Small intestine (tissue), 16 donors: ENCODE results near the gene MINDY1. TPM values are rescaled to one million over a fixed set of nuclear protein-coding genes. Genes with fewer than 3 reads are reported as not detected.

Experiments
- DNase-seq, 2 donors: peaks; one replicate each; pipeline versions ENCODE4 v3.0.0 to v3.0.0-alpha.2; 2013
- FAIRE-seq: peaks from 2 replicates; lab custom pipeline; 2012; peaks lifted over from hg19 to GRCh38; lab: Jason Lieb, UNC
- H3K27ac ChIP-seq, 3 donors: one replicate each; pipeline ENCODE4 v1.5.1; 2013; ENCODE audit warnings: low read length in 2 of 3, mild to moderate bottlenecking in 2 of 3, control low read depth in 1 of 3, inconsistent platforms in 1 of 3, low read depth in 1 of 3, moderate library complexity in 1 of 3
- H3K27me3 ChIP-seq, 3 donors: one replicate each; pipeline ENCODE4 v1.6.1; 2013; ENCODE audit warnings: low read length in 3 of 3, inconsistent platforms in 1 of 3; ENCODE audit not compliant: control insufficient read depth in 3 of 3, insufficient read depth in 3 of 3
- H3K36me3 ChIP-seq, 3 donors: one replicate each; pipeline ENCODE4 v1.6.1; 2013; ENCODE audit warnings: low read length in 3 of 3, inconsistent platforms in 1 of 3, low read depth in 1 of 3, mild to moderate bottlenecking in 1 of 3, moderate library complexity in 1 of 3; ENCODE audit not compliant: control insufficient read depth in 3 of 3, insufficient read depth in 2 of 3
- H3K4me1 ChIP-seq, 3 donors: one replicate each; pipeline ENCODE4 v1.6.1; 2013; ENCODE audit warnings: low read length in 2 of 3, inconsistent platforms in 1 of 3, low read depth in 1 of 3, mild to moderate bottlenecking in 1 of 3, moderate library complexity in 1 of 3; ENCODE audit not compliant: control insufficient read depth in 3 of 3, insufficient read depth in 2 of 3
- H3K4me3 ChIP-seq, 3 donors: one replicate each; pipeline ENCODE4 v1.5.1; 2013; ENCODE audit warnings: low read length in 3 of 3, control low read depth in 1 of 3, inconsistent platforms in 1 of 3, low read depth in 1 of 3, mild to moderate bottlenecking in 1 of 3, moderate library complexity in 1 of 3
- H3K9me3 ChIP-seq, 2 donors: one replicate each; pipeline ENCODE4 v1.6.1; 2013; ENCODE audit warnings: low read depth in 1 of 2, low read length in 1 of 2; ENCODE audit not compliant: control insufficient read depth in 2 of 2, insufficient read depth in 1 of 2
- WGBS, 3 donors: extraction: QIAGEN DNeasy Blood & Tissue Kit; methylation state at CpG; one replicate each; pipeline ENCODE4 v1.1.7; 2013; 5-methylcytosine and 5-hydroxymethylcytosine counted together
- long read RNA-seq, 10 donors: transcript quantifications; one replicate each; lab custom pipeline, GENCODE V29; 2026
- polyA plus RNA-seq, 4 donors: library from polyadenylated mRNA; stranded (reverse) in 3 of 4; unstranded in 1 of 4; fragments of 200-250 nt in 3 of 4; fragments of 120-200 nt in 1 of 4; gene quantifications; one replicate each; pipeline versions ENCODE4 v1.2.1 to v1.2.3, GENCODE V29; 2013
- donor health status: healthy with polysubstance abuse.
- donor health status: control.
- donor health status: control.
- donor health status: Bipolar disorder and iron deficiency.
- donor health status: healthy.

MINDY1 gene
- polyA plus RNA-seq = 10 to 100 TPM in 3 of 4 donors, 1 to 10 TPM in 1; 9.5 to 24.0 (median 16.8) TPM
- long read RNA-seq, donor 1 = 0 reads
- long read RNA-seq, donor 2 = 0 reads
- long read RNA-seq, donor 3 = 0 reads
- long read RNA-seq, donor 4 = 0 reads
- long read RNA-seq, donor 5 = 0 reads
- long read RNA-seq, donor 6 = 0 reads
- long read RNA-seq, donor 7 = 0 reads
- long read RNA-seq, donor 8 = 0 reads
- long read RNA-seq, donor 9 = 0 reads
- long read RNA-seq, donor 10, partial matches to known transcripts = 0 of 1 reads
- long read RNA-seq, donor 10, other reads (novel, unspliced or antisense) = 0 of 1 reads

- H3K27me3 ChIP-seq = no peaks in the 10 kb centered on the region
- FAIRE-seq = no peak
- peak; percentile 83 to 86 for DNase-seq
- 1 to 5% (median 3%) methylated on average over 17 to 18 of the region's 18 CpGs for WGBS, 3 donors
- peaks cover 6 to 42% (median 17%) of the 10 kb centered on the region in 3 donors for H3K4me1 ChIP-seq
- no peaks in the 10 kb centered on the region for H3K9me3 ChIP-seq
- H3K27ac ChIP-seq = peak within 1 kb of the TSS; percentile 86 to 90 (median 88)
- H3K4me3 ChIP-seq = peak within 1 kb of the TSS; percentile 21 to 95 (median 57)
- peaks cover 0 to 14% (median 0%) of the 10 kb centered on the region in 3 donors for H3K36me3 ChIP-seq
Measured at GRCh38 chr1:151006327-151007052, at the start of gene MINDY1. TSS of gene MINDY1 (minus strand) at chr1:151006902. CDS start at chr1:151002617, 4,285 bp downstream.

DNA sequence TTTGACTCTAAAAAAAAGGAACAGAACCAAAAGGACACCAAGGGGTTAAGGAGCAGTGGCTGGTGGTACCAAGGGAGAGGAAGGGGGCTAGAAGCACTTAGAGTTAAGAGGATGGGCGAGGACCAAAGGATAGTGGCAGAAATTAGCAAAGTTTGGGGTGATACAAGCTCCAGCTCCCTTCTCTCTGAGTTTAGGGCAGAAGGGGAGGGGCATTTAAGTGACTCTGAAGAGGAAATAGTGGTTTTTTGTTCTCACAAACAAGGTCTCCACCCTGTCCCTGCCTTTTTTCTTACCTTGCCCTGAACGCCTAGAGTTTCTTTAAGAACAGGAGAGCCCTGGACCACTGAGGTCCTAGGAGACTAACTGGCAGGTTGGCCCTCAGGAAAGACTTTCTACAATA, 49.4 kb upstream of the MINDY1 start:
- peak in 1 of 2 donors; percentile 47 for DNase-seq
- Histone ChIP-seq H3K4me3 (peak overlapping the region in 2 of 3 donors; percentile 3 to 14), H3K27me3 (no peaks in the 10 kb centered on the region), H3K4me1 (peaks cover 3 to 29% (median 7%) of the 10 kb centered on the region in 3 donors), H3K9me3 (no peaks in the 10 kb centered on the region), H3K36me3 (peaks cover 14 to 40% (median 22%) of the 10 kb centered on the region in 3 donors), H3K27ac (peak overlapping the region; percentile 50 to 99 (median 71))
- no peak for FAIRE-seq
- WGBS, 3 donors = 39 to 50% (median 47%) methylated on average over 2 of the region's 2 CpGs

DNA sequence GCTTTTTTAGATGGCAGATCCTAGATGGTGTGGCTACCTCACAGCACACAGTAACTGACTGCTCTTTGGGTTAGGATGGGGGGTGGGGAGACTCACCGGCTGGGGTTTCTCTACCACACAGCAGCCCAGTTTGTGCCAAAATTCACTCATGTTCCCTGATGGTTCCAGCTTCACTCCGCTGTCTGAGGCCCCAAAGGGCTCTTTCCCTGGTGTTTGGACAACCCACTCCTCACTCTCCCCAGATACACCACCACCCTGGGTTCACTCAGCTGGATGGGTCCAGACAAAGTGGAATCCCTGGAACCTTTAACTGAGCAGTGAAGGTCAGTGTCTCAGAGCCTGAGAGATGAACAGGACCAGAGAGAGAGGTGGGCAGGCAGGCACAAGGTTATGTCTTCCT, 48.9 kb upstream of the MINDY1 start:
- FAIRE-seq = no peak
- WGBS, 3 donors = 39 to 87% (median 42%) methylated on average over 1 to 2 of the region's 2 CpGs
- H3K4me1 ChIP-seq = peaks cover 3 to 29% (median 7%) of the 10 kb centered on the region in 3 donors

GRCh38 chr1:151054971-151055547, 48.4 kb upstream of the MINDY1 start:
- WGBS, 3 donors = 88 to 95% (median 93%) methylated on average over 4 of the region's 4 CpGs
- Histone ChIP-seq H3K4me3 (no peak overlapping the region), H3K9me3 (no peaks in the 10 kb centered on the region), H3K27ac (peak overlapping the region in 2 of 3 donors; percentile 71 to 99), H3K36me3 (peaks cover 14 to 40% (median 22%) of the 10 kb centered on the region in 3 donors), H3K27me3 (no peaks in the 10 kb centered on the region), H3K4me1 (peaks cover 3 to 29% (median 7%) of the 10 kb centered on the region in 3 donors)
- DNase-seq (no peak), FAIRE-seq (no peak)

More for the DNA sequence above, 48.9 kb upstream of the MINDY1 start:
- H3K27ac ChIP-seq = peak overlapping the region; percentile 22 to 99 (median 71)
- H3K9me3 ChIP-seq = no peaks in the 10 kb centered on the region
- no peak for DNase-seq
- H3K4me3 ChIP-seq = peak overlapping the region in 1 of 3 donors; percentile 3
- peaks cover 14 to 40% (median 22%) of the 10 kb centered on the region in 3 donors for H3K36me3 ChIP-seq
- no peaks in the 10 kb centered on the region for H3K27me3 ChIP-seq

- no peaks in the 10 kb centered on the region for H3K27me3 ChIP-seq
- no peaks in the 10 kb centered on the region for H3K9me3 ChIP-seq
- FAIRE-seq (no peak), DNase-seq (no peak)
- 69 to 85% (median 81%) methylated on average over 2 of the region's 2 CpGs for WGBS, 3 donors
- no peak overlapping the region for H3K4me3 ChIP-seq
- no peak overlapping the region for H3K27ac ChIP-seq
- peaks cover 2 to 21% (median 5%) of the 10 kb centered on the region in 3 donors for H3K4me1 ChIP-seq
- H3K36me3 ChIP-seq = peaks cover 14 to 37% (median 22%) of the 10 kb centered on the region in 3 donors
Measured at GRCh38 chr1:151051356-151052009, 44.8 kb upstream of the MINDY1 start.

DNA sequence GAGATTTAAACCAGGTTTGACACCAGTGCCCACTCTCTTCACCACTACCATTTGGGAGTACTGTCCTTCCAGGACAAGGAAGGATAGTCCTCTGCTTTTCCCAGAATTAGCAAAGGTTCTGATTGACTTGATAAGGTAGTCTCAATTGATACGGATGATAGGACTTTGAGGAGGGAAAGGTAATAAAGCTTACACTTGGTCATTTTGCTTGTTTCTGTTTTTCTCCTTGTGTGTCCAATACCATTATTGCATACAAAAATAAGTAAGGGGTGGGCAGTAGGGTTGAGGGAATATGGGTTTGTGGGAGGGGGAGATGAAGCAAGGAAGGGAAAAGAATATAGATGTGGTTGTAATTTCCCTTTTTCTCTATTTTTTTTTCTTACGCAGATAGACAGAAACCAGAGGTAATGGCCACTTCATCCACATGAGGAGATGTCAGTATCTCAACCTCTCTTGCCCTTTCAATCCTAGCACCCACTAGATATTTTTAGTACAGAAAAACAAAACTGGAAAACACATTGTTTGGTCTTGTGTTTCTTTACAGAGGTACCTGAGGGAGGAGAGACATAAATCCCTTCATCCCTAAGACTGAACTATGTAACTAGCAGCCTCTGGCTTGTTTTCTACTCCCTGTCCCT, 43.5 kb upstream of the MINDY1 start:
- WGBS, 3 donors = 85 to 86% (median 85%) methylated on average over 2 of the region's 2 CpGs
- no peaks in the 10 kb centered on the region for H3K9me3 ChIP-seq
- H3K27me3 ChIP-seq = no peaks in the 10 kb centered on the region
- peak overlapping the region in 1 of 3 donors; percentile 8 for H3K27ac ChIP-seq
- H3K4me1 ChIP-seq = peaks cover 0 to 10% (median 2%) of the 10 kb centered on the region in 3 donors
- no peak overlapping the region for H3K4me3 ChIP-seq
- DNase-seq (no peak), FAIRE-seq (no peak)
- H3K36me3 ChIP-seq = peaks cover 14 to 30% (median 22%) of the 10 kb centered on the region in 3 donors

DNA sequence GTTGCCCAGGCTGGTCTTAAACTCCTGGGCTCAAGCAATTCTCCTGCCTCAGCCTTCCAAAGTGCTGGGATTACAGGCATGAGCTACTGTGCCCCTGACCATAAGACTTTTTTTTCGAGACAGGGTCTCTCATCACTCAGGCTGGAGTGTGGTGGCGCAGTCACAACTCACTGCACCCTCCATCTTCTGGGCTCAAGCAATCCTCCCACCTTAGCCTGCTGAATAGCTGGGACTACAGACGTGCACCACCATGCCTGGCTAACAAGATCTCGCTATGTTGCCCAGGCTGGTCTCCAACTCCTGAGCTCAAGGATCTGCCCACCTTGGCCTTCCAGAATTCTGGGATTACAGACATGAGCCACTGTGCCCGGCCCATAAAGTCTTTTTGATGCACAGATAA, 42.8 kb upstream of the MINDY1 start:
- 91 to 96% (median 94%) methylated on average over 5 of the region's 5 CpGs for WGBS, 3 donors
- DNase-seq = no peak

More for the DNA sequence above, 42.8 kb upstream of the MINDY1 start:
- H3K4me1 ChIP-seq = peaks cover 0 to 10% (median 2%) of the 10 kb centered on the region in 3 donors
- no peaks in the 10 kb centered on the region for H3K9me3 ChIP-seq
- no peak for FAIRE-seq
- H3K27ac ChIP-seq = no peak overlapping the region
- no peak overlapping the region for H3K4me3 ChIP-seq
- H3K27me3 ChIP-seq = no peaks in the 10 kb centered on the region
- H3K36me3 ChIP-seq = peaks cover 10 to 25% (median 17%) of the 10 kb centered on the region in 3 donors
